Left cardiac atrium (tissue), 4 donors: ENCODE results near the gene LINGO4. TPM values are rescaled to one million over a fixed set of nuclear protein-coding genes. Genes with fewer than 3 reads are reported as not detected.
"Not testable (repeated sequence)": the region's sequence is repeated elsewhere in the genome, so short reads cannot be mapped to it uniquely, and the experiment has no call there.

ENCODE experiments used
- ATAC-seq, 2 donors: fragments of 200-7000 bp; cut with Tn5 transposase; one replicate each; pipeline ENCODE4 v1.9.1; 2020; ENCODE audit warnings: mild to moderate bottlenecking in 2 of 2, moderate library complexity in 2 of 2
- DNase-seq: peaks from one replicate; pipeline ENCODE4 v3.0.0-alpha.2; 2020
- intact Hi-C, 2 donors: fragments of 100-400 bp; cut with DNase I; formaldehyde crosslinking; loops; one replicate each; pipeline versions ENCODE4 v1.14.1 to v1.15.1; 2022 to 2023
- total RNA-seq, 2 donors: library from RNA; stranded (reverse); fragmentation: NEBNext Ultra II Directional; extraction: Animal tissue kit (Norgen Biotek cat#: 25700); gene quantifications; one replicate each; pipeline ENCODE4 v1.2.1, GENCODE V29; 2021
- donor health status: DM: no; HTN: yes; CAD: no.
- donor health status: DM: no; HTN: yes; CAD: no; lungs with severe emphysema.
- donor health status: DM: yes; HTN: yes; CAD: no.
- donor health status: Dilated cardiomyopathy.

The LINGO4 gene
- total RNA-seq, 2 donors from 2014 or later: 0.29 TPM; not detected in 1

DNA sequence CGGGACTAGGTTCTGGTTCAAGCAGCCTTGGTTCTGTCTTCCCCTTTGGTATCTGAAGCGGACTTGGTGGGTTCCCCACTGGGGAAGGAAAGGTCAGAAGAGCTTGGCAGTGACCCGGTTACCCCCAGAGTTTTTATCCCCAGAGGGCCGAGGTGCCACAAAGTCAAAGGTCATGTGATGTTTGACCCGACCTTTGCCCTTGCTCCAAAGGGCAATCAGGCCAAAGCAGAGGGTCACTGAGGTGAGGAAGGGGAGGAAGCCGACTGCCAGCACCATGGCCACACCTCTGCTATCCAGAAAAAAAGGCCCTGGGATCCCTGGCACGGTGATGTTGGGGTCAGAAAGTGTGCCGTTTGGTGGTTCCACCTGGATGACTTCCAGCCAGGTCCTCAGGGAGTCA lies 4.4 kb downstream of the LINGO4 start:
- intact Hi-C loops: no loop called here

DNA sequence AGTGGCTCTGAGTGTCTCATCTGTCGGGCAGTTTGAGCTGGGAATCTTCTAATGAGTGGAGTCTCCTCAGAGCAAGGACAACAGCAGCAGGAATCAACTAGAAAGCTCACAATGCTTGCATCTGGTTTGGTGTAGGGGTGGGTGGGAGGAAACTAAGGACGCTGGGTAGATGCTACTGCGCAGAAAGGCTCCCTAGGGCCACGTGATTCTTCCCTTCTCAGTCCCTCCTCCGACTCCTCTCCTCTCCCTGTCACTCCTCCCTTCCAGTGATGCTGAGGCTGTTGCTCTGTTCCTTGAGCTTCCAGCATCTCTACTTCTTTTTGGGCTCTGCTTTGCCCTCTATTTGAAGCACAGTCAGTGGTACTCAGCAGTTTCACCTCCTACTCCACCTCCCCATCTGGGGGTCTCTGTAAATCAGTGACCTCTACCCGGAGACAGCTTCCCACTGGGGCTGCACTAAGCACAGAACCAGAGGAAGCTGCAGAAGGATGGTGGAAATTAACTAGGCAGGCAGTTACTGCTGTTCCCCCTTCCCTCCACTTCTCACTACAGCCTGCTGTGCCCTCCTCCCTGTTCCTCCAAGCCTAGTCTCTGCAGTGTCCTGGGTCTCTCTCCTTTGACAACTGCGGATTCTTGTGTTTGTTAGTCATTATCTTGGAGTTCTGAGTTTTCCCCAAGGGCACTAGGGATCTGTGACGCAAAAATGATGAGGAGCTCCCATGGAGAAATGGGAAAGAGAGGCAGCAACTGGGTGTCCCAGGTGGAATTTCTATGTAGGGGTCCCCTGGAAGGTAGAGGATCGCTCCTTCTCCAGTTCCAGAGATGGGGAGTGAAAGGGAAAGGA lies 5.8 kb downstream of the LINGO4 start:
- intact Hi-C loops: no loop called here
- ATAC-seq: no peak

More for the DNA sequence above, 4.4 kb downstream of the LINGO4 start:
- DNase-seq: no peak
- no peak for ATAC-seq

DNA sequence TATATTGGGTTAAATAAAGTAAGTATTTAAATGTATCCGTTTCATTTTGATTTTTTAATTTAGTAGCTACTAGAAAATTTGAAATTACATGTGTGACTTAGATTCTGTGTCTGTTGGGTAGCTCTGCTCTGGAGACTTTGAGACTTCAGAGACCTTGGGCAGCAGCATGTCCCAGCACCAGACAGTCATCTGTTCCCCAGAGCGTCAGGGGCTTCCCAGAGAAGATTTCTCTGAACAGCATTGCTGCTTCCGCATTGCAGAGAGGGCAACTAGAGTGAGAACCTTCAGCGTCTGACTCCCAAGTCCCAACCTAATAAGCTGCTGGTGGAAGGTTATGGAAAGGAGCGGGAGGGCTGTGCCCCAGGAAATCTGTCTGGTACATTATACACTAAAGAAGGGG lies 6.6 kb downstream of the LINGO4 start:
- intact Hi-C loops: no loop called here
- ATAC-seq (no peak), DNase-seq (no peak)

More for the DNA sequence above, 5.8 kb downstream of the LINGO4 start:
- DNase-seq: no peak

DNA sequence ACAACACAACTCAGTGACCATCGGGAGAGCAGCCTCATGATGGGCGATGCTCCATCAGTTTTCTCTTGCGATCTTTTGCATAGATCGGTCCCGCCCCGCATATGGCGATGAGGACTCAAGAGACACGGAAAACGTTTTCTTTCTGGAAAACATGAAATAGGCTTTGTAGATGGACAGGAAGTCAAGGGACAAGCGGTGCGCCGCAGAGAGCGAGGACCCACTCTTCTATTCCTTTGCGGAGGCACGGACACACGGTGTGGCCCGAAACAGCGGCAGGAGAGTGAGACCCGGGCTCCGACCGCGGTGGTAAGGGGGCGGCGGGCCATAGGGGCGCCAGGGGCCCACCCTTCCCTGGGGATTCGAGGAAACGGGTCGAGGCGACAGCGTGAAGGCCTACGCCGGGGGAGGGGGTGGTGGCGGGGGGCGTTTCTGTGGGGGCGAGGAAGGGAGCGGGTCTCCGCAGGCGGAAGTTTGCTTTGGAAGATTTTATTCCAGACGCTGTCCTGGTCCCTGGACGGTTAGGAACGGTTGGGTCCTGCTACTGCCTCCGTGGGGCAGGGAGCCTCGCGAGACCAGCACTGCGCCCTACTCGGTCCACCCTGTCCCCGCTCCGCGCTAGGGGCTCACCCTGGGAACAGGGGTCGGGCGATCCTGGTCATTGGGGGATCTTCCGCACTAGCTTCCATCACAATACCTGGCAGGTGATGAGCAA lies 14.1 kb downstream of the LINGO4 start:
- intact Hi-C loops: no loop called here
- DNase-seq (no peak), ATAC-seq (peak in 1 of 2 donors; percentile 42)

DNA sequence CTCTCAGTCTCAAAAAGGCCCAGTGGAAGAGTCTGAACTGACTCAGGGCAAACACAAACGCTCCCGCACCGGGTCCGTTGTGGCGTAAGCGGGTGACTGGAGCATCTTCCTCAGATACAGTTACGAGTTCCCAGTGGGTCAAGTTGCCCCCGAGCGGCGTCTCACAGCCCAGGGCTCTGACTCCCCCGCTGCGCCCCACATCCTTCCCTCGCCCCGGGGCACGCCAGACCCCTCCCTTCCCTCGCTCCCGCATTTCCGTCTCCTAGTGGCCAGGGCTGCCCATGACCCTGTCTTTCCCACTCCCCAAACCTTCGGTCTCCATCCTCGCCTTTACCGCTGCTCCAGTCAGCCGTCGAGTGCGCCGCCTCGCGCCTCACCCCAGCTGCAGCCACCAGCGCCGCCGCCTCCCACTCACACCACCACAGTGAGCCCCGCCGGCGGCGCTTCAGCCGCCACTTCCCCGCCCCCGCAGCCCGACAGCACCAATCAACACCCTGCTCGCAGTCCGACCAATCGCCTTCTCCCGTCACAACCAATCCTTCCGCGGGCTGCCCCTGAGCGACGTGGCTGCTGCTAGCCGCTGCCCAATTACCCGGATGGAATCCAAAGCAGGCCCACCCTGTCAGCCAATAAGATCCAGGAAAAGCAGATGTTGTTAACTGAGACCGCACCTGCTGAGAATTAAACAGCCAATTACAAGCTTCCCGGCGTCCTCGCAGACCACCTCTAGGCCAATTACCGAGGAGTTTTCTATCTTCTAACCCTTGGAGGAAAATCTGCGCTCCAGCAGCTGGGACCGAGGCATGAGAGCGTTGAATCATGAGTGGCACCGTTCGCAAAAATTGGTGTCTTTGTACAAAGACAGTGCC lies 14.9 kb downstream of the LINGO4 start, which contains the start of gene TDRKH:
TSS of gene TDRKH (minus strand) at position 430 of the 869 bp plus-strand sequence. CDS start 7,478 bp downstream, outside the sequence.
- intact Hi-C loops: no loop called here
- DNase-seq: peak; percentile 99
- ATAC-seq: peak; percentile 99 to 100

DNA sequence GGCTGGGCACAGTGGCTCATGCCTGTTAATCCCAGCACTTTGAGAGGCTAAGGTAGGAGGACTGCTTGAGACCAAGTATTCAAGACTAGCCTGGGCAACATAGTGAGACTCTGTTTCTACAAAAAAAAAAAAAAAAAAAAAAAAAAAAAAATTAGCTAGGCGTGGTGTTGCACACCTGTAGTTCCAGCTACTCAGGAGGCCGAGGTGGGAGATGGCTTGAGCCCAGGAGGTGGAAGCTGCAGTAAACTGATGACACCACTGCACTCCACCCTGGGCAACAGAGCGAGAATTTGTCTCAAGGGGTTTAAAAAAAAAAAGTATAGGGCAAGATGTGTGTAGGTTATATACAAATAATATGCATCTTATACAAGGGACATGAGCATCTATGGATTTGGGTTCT lies 17.5 kb downstream of the LINGO4 start:
- ATAC-seq (no peak), DNase-seq (no peak)
- intact Hi-C loops: no loop called here

DNA sequence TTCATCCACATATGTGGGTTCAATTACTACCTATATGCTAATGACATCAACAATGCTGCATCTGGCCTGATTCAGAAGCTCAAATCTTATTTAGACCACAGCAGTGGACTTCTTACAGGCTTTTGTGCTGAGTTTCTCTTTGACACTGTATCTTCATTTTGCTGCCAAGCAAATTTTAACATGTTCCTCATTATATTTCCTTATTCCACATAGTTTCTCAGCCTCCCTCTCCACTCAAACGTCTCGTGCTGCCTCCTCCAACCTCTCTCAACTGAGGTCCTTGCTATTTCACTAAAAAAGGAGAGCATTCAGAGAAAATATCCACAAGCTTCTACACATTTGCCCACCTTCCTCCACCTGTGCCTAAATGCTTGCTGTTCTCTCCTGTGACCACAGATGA lies 21.4 kb downstream of the LINGO4 start:
- DNase-seq (no peak), ATAC-seq (no peak)
- intact Hi-C loops: no loop called here

DNA sequence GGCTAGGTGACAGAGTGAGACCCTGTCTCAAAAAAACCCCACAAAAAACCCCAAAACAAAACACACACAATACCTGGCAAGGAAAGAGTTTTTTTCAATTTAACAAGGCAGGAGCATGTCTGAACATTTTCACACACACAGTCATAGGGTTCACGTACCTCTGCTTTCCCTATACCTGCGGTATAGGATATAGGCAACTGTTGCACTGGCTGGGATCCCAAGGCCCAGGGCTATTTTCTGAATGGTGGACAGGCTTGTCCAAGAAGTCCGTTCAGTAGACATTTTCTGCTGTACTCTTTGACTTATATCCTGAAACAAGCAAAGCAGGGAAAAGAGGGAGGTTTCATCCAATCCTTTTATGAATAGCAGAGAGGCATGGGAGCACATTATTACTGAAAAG lies 22.5 kb downstream of the LINGO4 start:
- intact Hi-C loops: no loop called here

DNA sequence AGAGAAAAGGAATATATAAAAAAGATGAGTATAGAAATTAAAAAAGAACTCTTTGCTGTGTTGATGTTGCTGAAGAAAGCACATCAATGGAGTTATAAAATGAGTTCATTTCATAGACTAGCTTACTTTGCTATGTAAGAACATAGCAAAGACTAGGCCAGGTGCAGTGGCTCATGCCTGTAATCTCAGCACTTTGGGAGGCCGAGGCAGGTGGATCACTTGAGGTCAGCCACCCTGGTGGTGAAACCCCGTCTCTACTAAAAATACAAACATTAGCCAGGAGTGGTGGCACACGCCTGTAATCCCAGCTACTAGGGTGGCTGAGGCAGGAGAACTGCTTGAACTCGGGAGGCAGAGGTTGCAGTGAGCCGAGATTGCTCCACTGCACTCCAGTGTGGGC lies 23.2 kb downstream of the LINGO4 start:
- intact Hi-C loops, ATAC-seq, DNase-seq: not testable (repeated sequence)

More for the DNA sequence above, 22.5 kb downstream of the LINGO4 start:
- DNase-seq (no peak), ATAC-seq (no peak)

DNA sequence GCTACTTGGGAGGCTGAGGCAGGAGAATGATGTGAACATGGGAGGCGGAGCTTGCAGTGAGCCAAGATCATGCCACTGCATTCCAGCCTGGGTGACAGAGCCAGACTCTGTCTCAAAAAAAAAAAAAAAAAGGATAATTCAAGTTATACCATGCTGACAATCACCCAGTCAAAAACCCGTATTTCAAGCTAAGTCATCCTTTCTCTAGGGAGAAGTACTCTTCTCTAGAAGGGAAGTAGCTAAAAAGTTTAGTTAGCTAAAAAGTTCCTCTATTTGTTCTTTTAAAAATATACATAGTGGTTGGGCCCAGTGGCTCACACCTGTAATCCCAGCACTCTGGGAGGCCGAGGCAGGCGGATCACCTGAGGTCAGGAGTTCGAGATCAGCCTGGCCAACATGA lies 24.5 kb downstream of the LINGO4 start:
- intact Hi-C loops, ATAC-seq, DNase-seq: not testable (repeated sequence)

DNA sequence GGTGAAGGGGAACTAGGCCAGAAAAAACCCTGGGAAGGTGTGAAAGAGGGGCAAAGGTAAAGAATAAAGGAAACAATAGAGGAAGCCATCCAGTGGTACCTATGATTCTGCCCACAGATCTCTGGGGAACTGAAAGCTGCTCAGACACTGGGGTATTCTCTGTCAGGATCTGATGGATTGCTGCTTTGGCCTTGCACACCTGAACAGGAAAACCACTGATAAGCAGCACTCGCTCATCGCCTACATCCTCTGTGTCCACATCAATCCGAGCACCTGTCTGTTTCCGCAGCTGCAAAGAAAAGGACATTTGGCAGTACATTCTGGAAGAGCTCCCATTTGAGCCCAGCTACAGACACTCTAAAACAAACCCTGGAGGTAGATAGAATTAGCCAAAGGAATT lies 25.4 kb downstream of the LINGO4 start:
- DNase-seq (no peak), ATAC-seq (no peak)
- intact Hi-C loops: no loop called here

DNA sequence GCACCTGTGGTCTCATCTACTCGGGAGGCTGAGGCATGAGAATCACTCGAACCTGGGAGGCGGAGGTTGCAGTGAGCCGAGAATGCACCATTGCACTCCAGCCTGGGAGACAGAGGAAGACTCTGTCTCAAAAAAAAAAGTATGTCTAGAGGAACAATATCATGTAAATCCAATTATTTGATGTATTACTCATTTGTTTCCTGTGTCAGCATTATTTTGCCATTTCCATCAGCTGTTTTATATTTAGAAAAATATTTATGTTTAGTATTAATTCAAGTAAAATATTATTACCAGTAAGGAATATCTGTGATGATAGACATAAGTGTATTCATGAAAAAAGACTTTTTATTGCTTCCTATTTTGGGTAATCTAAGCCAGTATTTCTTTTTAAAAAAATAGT lies 27.9 kb downstream of the LINGO4 start:
- intact Hi-C loops: no loop called here
- DNase-seq (no peak), ATAC-seq (no peak)

DNA sequence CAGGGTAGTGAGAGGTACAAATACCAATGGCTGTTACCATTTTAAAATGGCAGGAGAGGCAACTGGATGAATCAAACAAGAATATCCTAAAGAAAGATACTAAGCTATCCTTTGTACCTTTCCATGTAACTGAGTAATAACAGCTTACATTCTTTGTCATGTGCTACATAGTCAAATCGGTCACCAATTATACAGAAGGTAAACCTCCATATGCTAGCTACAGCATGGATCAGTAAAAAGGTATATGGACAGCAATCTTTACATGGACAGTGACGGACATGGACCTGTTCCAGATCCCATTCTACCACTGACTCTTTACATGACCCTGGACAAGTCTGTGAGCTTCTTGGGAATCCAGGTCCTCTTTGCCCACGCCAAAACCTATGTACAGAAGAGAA lies 28.6 kb downstream of the LINGO4 start:
- no peak for ATAC-seq
- DNase-seq: no peak
- intact Hi-C loops: no loop called here

DNA sequence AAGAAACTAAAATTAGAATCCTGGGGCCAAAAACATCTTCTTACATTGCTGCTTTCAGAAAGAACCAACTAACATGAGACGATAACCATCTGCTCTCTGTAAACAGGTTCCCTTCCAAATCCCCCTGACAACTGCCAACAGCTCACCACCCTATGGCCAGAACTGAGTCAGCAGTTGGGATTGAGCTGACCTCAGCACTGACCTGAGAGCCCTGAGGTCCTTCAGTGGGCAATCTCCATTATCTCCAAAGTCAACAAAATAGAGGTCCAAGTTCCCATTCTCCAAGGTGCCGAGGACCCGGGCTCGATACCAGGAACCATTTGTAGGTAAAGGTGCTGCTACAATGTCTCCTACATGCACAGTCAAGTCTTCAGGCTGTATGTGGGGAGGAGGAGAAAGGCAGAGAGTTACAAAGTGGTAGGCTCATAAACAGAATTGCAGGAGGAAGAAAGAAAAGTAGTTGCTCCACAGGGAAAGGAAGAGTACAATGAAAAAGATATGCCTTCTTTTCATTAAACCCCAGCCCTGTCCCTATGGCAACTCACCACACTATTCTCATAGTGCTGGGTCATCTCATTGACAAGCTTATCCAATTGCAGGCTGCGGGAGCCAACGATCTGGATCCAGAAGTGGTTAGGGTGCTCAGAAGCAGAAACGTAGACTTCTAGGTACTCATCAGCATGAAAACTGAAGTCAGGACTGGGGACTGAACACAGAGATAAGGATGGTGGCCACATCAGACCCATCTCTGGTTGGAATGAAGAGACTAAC lies 29.1 kb downstream of the LINGO4 start:
- intact Hi-C loops: no loop called here
- DNase-seq (no peak), ATAC-seq (no peak)

DNA sequence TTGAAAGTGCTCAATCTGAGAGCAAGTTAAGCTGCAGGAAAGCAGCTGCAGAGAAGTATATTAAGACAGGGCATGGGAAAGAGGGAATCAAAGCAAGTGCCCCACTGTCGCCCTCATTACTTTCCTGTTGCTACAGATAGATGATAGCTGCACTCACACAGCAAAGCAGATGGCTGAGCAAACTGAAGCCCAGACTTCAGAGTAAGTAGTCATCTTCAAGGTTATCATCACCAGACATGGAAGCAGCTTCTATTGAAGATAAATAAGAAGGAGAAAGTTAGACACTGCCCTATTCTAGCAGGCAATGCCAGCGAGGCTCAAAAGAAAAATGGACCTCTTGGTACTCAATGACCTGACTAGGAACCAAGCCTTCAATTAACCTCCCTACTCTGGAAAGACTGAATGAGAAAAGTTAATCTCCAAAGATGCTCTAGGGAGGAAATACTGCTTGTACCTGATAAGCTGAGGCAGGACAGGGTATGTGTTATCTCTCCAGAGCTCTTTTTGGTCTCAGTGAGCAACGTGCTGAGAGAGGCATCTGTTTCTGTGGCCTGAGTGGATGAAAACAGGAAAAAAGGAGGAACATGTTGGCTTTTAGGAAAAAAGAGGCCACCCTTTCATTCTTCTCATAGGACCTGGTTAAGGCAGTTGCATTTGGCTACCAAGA lies 30.8 kb downstream of the LINGO4 start:
- DNase-seq (no peak), ATAC-seq (no peak)
- intact Hi-C loops: no loop called here

DNA sequence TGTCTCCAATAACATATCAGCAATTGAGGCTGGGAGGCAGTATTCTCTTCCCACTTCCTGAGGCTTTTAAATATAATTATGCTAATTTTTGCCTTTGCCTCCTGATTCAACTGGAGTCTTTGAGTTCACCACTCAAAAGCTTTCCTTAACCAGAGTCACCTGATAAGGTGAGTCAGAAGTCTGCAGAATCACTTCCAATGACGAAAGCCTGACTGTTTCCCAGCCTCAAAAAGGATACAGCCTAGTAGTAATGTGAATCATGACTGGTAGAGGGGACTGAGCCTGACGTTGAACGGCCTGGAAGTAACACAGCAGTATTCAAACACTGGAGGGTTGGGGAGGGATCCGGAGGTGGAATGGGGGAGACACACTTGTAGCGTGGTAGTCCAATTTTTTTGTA lies 31.5 kb downstream of the LINGO4 start:
- ATAC-seq (no peak), DNase-seq (no peak)
- intact Hi-C loops: no loop called here

DNA sequence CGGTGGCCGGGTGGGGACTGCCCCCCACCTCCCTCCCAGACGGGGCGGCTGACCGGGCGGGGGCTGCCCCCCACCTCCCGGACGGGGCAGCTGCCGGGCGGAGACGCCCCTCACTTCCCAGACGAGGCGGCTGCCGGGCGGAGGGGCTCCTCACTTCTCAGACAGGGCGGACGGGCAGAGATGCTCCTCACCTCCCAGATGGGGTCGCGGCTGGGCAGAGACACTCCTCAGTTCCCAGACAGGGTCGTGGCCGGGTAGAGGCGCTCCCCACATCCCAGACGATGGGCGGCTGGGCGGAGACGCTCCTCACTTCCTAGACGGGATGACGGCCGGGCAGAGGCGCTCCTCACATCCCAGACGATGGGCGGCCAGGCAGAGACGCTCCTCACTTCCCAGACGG lies 35.9 kb downstream of the LINGO4 start:
- ATAC-seq, DNase-seq, intact Hi-C loops: not testable (repeated sequence)
